Right atrium auricular region (tissue), 2 donors: Measurements from ENCODE around the gene MAP2K2. TPM values are rescaled to one million over a fixed set of nuclear protein-coding genes. Genes with fewer than 3 reads are reported as not detected.

Experiments
- DNase-seq: peaks from one replicate; pipeline ENCODE4 v3.0.0-alpha.2; 2019; ENCODE audit warnings: low spot score
- H3K27ac ChIP-seq, 2 donors: fragments of 200-600 bp; sonication (generic); 1 replicate in 1 of 2; 2 replicates in 1 of 2; pipeline ENCODE4 v1.5.1; 2016 to 2019
- H3K27me3 ChIP-seq, 2 donors: fragments of 200-600 bp; sonication (generic); one replicate each; pipeline versions ENCODE4 v1.5.1 to v1.6.0; 2017 to 2019
- H3K36me3 ChIP-seq: fragments of 200-600 bp; sonication (generic); one replicate; pipeline ENCODE4 v1.5.1; 2016
- H3K4me1 ChIP-seq, 2 donors: fragments of 200-600 bp; sonication (generic); one replicate each; pipeline versions ENCODE4 v1.5.1 to v1.6.0; 2017 to 2019
- H3K4me3 ChIP-seq, 2 donors: fragments of 200-600 bp; sonication (generic); 1 replicate in 1 of 2; 2 replicates in 1 of 2; pipeline ENCODE4 v1.5.1; 2017 to 2019; ENCODE audit warnings: mild to moderate bottlenecking in 1 of 2, moderate library complexity in 1 of 2
- H3K9me3 ChIP-seq, 2 donors: fragments of 200-600 bp; sonication (generic); one replicate each; pipeline ENCODE4 v1.5.1; 2019
- total RNA-seq, 2 donors: library from RNA; depleted of rRNA; stranded (reverse); fragments of >200 nt; gene quantifications; one replicate each; pipeline ENCODE4 v1.1.0, GENCODE V29; 2016
- TF ChIP-seq, protein P1 (sequence below), 2 donors: fragments of 200-600 bp; sonication (generic); IDR thresholded peaks; one replicate each; pipeline ENCODE4 v1.5.1; 2019; ENCODE audit warnings: antibody characterized with exemption in 2 of 2

MAP2K2 gene
- total RNA-seq, 2 donors from 2014 or later = 82.2 to 97.4 TPM

DNA sequence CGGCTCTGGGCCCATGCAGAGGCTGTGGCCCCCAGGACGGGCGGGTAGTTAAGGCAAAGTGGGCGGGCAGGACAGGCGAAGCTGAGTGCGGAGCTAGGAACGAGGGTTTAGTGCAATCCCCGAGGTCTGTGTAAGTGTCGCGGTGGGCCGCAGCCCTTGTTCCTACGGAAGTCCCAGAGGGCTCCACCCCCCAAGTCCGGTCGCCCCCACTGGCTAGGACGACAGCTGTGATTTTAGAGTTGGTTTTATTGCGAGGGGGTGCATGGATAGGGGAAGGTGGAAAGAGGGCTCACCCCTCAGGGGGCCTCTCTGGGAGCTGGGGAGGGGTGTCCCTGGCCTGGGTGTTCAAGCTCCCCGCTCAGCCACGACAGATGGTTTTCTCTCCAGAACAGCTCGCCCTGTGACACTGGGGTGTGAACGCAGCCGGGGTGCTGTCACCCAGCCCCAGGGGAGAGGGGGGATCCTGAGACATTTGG is 78.9 kb downstream of the MAP2K2 start:
- Histone ChIP-seq H3K4me3 (no peak overlapping the region), H3K36me3 (peaks cover 30% of the 10 kb centered on the region), H3K27me3 (no peaks in the 10 kb centered on the region), H3K9me3 (no peaks in the 10 kb centered on the region), H3K4me1 (peaks cover 0 to 34% of the 10 kb centered on the region in 2 donors), H3K27ac (no peak overlapping the region)
- no peak for DNase-seq
- TF ChIP-seq, protein P1, sequence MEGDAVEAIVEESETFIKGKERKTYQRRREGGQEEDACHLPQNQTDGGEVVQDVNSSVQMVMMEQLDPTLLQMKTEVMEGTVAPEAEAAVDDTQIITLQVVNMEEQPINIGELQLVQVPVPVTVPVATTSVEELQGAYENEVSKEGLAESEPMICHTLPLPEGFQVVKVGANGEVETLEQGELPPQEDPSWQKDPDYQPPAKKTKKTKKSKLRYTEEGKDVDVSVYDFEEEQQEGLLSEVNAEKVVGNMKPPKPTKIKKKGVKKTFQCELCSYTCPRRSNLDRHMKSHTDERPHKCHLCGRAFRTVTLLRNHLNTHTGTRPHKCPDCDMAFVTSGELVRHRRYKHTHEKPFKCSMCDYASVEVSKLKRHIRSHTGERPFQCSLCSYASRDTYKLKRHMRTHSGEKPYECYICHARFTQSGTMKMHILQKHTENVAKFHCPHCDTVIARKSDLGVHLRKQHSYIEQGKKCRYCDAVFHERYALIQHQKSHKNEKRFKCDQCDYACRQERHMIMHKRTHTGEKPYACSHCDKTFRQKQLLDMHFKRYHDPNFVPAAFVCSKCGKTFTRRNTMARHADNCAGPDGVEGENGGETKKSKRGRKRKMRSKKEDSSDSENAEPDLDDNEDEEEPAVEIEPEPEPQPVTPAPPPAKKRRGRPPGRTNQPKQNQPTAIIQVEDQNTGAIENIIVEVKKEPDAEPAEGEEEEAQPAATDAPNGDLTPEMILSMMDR (IDR thresholded peaks at IDR 0.05) = no peak

DNA sequence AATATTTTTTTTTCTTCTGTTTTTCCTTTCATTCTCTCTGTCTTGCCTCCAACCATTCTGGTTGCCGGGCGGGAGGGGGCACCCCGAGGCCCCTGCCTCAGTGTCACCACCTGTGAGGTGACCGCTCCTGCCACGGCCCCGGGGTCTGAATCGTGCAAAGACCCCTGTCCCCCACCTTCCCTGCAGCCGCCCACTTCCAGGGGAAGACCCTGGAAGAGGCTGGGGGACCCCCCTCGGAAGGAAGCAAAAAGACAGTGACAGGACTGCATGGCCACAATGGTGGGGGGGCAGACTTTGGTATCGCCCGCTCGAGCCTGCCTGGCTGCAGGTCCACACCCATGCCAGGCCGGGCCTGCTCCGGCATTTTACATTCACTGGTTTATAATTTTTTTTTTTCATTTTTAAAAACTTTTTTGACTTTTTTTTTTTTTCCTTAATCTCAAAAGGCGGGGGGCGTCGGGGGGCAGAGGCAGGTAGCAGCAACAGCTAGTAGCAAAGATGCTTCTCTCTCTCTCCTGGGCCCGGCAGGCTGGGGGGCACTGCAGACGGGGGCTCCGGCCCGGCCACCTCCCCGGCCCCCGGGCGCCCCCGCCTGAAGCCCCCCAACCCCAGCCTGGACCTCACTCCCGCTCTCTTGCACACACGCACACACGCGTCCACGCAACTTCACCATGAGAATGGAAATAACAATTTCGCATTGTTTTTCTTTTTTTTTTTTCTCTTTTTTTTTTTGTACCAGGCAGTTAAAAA is 79.8 kb downstream of the MAP2K2 start:
- no peak for DNase-seq
- H3K36me3 ChIP-seq = peaks cover 30% of the 10 kb centered on the region
- H3K27ac ChIP-seq = no peak overlapping the region
- peaks cover 0 to 28% of the 10 kb centered on the region in 2 donors for H3K4me1 ChIP-seq
- TF ChIP-seq, protein P1 (IDR thresholded peaks at IDR 0.05) = no peak
- H3K4me3 ChIP-seq = no peak overlapping the region
- H3K9me3 ChIP-seq = no peaks in the 10 kb centered on the region
- H3K27me3 ChIP-seq = no peaks in the 10 kb centered on the region

DNA sequence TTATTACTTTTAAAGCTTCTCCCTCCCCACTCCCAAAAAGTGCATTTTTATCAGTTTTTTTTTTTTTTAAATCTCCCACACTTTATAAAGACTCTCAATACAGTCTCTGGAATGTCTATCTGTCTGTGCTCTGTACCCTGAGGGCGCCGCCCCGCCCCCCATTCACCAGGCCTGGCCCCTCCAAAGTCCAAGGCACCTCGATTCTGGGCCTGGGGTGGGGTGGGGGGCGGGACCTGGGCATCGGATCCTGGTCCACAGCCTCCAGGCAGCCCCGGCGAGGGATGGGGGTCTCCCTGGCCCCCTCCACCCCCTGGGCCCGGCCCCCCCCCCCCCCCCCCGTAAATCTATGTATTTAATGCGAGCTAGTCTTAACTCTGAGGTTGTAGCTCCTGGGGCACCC is 80.5 kb downstream of the MAP2K2 start:
- H3K27ac ChIP-seq = no peak overlapping the region
- no peaks in the 10 kb centered on the region for H3K9me3 ChIP-seq
- TF ChIP-seq, protein P1 (IDR thresholded peaks at IDR 0.05) = no peak
- peaks cover 0 to 24% of the 10 kb centered on the region in 2 donors for H3K4me1 ChIP-seq
- H3K36me3 ChIP-seq = peaks cover 34% of the 10 kb centered on the region
- DNase-seq = no peak
- H3K27me3 ChIP-seq = no peaks in the 10 kb centered on the region
- H3K4me3 ChIP-seq = no peak overlapping the region

DNA sequence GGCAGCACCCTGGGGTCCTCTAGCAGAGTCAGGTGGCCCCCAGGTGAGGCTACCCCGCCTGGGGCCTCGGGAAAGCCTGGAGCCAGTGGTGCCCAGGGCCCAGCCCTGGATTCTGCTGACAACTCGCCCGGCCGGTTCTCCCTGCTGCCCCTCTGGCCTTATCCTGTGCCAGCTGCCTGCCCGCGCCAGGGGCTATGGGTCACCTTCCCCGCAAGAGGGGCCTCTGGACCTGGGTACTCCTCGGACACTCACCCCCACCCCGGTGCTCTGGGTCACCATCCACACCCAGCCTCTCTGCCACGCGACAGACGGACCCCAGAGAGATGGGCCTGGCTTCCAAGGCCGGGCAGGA is 81.2 kb downstream of the MAP2K2 start:
- TF ChIP-seq, protein P1 (IDR thresholded peaks at IDR 0.05) = no peak
- Histone ChIP-seq H3K27ac (peak overlapping the region in 1 of 2 donors; percentile 4), H3K36me3 (peaks cover 32% of the 10 kb centered on the region)

DNA sequence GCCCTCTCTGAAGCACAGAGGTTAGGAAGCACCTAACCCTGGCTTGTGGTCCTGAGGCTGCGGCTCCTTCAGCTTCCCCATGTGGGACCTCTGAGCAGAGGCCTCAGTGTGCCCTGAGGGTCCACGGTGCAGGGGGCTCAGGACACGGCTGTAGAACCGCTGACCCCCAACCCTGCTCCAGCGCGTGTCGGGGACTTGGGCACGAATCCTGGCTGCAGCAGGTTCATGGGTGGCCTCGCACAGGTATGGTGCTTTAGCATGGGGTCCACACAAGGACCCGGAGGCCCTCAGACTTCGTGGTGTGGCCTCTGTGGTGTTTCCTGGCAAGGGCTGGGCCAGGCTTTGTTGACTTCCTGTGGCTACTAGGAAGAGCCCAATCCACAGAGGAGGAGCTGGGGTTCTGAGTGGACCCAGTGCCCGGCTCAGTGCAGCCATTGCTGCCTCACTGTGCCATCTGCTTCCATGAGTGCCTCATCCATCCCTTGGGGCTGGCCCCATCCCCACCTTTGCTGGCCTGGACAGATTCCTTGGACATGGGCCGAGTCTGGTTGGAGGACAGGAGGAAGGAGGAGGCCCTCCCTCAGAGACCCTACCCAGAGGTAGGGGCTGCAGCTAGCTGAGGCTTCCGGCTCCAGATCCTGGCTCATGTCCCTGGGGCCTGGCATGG is 81.7 kb downstream of the MAP2K2 start:
- Histone ChIP-seq H3K27me3 (no peaks in the 10 kb centered on the region), H3K4me3 (no peak overlapping the region), H3K4me1 (peaks cover 0 to 20% of the 10 kb centered on the region in 2 donors), H3K27ac (peak overlapping the region in 1 of 2 donors; percentile 4), H3K36me3 (peaks cover 32% of the 10 kb centered on the region), H3K9me3 (no peaks in the 10 kb centered on the region)
- DNase-seq = no peak
- TF ChIP-seq, protein P1 (IDR thresholded peaks at IDR 0.05) = no peak

More for the DNA sequence above, 81.2 kb downstream of the MAP2K2 start:
- H3K4me3 ChIP-seq = no peak overlapping the region
- H3K4me1 ChIP-seq = peaks cover 0 to 20% of the 10 kb centered on the region in 2 donors
- H3K27me3 ChIP-seq = no peaks in the 10 kb centered on the region
- DNase-seq = no peak
- H3K9me3 ChIP-seq = no peaks in the 10 kb centered on the region

Other genes starting within 250 kb of the MAP2K2 start
- not detected for gene ATCAY, start 243.4 kb downstream of the MAP2K2 start, total RNA-seq
- gene NMRK2, start 191.1 kb downstream of the MAP2K2 start, total RNA-seq = 1,000 to 10,000 TPM; 1,342 to 2,195 TPM
- gene DAPK3, start 153.0 kb downstream of the MAP2K2 start, total RNA-seq = 100 to 1,000 TPM in 1 of 2 donors, 10 to 100 TPM in 1; 46.2 to 202 TPM
- gene EEF2, start 138.7 kb downstream of the MAP2K2 start, total RNA-seq = 1,000 to 10,000 TPM; 1,205 to 1,737 TPM
- 10 to 100 TPM; 10.9 to 11.4 TPM for gene PIAS4, start 116.4 kb downstream of the MAP2K2 start, total RNA-seq
- gene ZBTB7A, start 57.2 kb downstream of the MAP2K2 start, total RNA-seq = 10 to 100 TPM; 33.8 to 50.0 TPM
- gene CREB3L3, start 29.5 kb upstream of the MAP2K2 start, total RNA-seq = not detected
- 10 to 100 TPM; 10.9 to 15.9 TPM for gene SIRT6, start 58.4 kb upstream of the MAP2K2 start, total RNA-seq
- 1 to 10 TPM in 1 of 2 donors, under 1 TPM in 1; 0.39 to 1.7 TPM for gene ANKRD24, start 58.6 kb upstream of the MAP2K2 start, total RNA-seq
- gene EBI3, start 105.4 kb upstream of the MAP2K2 start, total RNA-seq = 1 to 10 TPM; 1.7 to 2.6 TPM
- 10 to 100 TPM in 1 of 2 donors, 1 to 10 TPM in 1; 9.1 to 17.6 TPM for gene YJU2, start 123.0 kb upstream of the MAP2K2 start, total RNA-seq
- gene SHD, start 155.1 kb upstream of the MAP2K2 start, total RNA-seq = 10 to 100 TPM; 24.2 to 24.6 TPM
- under 1 TPM in 1 of 2 donors, not detected in 1; 0.28 TPM for gene TMIGD2, start 178.3 kb upstream of the MAP2K2 start, total RNA-seq
- not detected for gene FSD1, start 180.5 kb upstream of the MAP2K2 start, total RNA-seq
- 10 to 100 TPM in 1 of 2 donors, 1 to 10 TPM in 1; 4.8 to 11.8 TPM for gene STAP2, start 214.7 kb upstream of the MAP2K2 start, total RNA-seq
- 1 to 10 TPM; 6.2 to 7.3 TPM for gene MPND, start 219.4 kb upstream of the MAP2K2 start, total RNA-seq